B cell (primary cell): ENCODE results near the gene RPL37A. TPM values are rescaled to one million over a fixed set of nuclear protein-coding genes. Genes with fewer than 3 reads are reported as not detected.

ENCODE experiments used
- ATAC-seq: fragments of 200-7000 bp; cut with Tn5 transposase; one replicate; pipeline ENCODE4 v1.10.0; 2021; ENCODE audit warnings: low read depth, mild to moderate bottlenecking, moderate number of reproducible peaks, moderate library complexity
- CTCF ChIA-PET: fragments of 350-600 bp; sonication (Branson Sonifier 250); formaldehyde crosslinking; loops from one replicate; lab custom pipeline; 2021; ENCODE audit warnings: antibody characterized with exemption, inconsistent platforms; lab: Charles Lee
- POLR2A ChIA-PET: fragments of 350-600 bp; sonication (Branson Sonifier 250); formaldehyde crosslinking; loops from one replicate; lab custom pipeline; 2021; ENCODE audit warnings: antibody characterized with exemption; lab: Charles Lee
- DNase-seq: peaks from one replicate; pipeline ENCODE4 v3.0.0; 2013
- H2AFZ ChIP-seq: 2 replicates; pipeline ENCODE4 v1.6.1; 2012; ENCODE audit warnings: mild to moderate bottlenecking, low read depth, low read length; ENCODE audit not compliant: insufficient read depth, poor library complexity, severe bottlenecking
- H3K27ac ChIP-seq, 2 donors: 1 replicate in 1 of 2; 2 replicates in 1 of 2; pipeline ENCODE4 v1.5.1; 2012 to 2013; ENCODE audit warnings: low read length in 2 of 2, mild to moderate bottlenecking in 2 of 2, moderate library complexity in 1 of 2
- H3K27me3 ChIP-seq, 4 experiments: fragments of 200-600 bp in 1 of 4; sonication (generic) in 1 of 4; replicated peaks in 1 of 4; 1 replicate in 2 of 4; 2 replicates in 2 of 4; pipeline versions ENCODE4 v1.6.1 to v1.7.0; 2013 to 2016; ENCODE audit warnings: low read length in 3 of 4, mild to moderate bottlenecking in 2 of 4, mixed read lengths in 1 of 4, moderate library complexity in 1 of 4; ENCODE audit not compliant: insufficient read depth in 4 of 4, control insufficient read depth in 3 of 4; ENCODE audit errors: control extremely low read depth in 1 of 4
- H3K36me3 ChIP-seq, 2 experiments: replicated peaks in 1 of 2; 1 replicate in 1 of 2; 2 replicates in 1 of 2; pipeline versions ENCODE4 v1.6.1 to v1.7.1; 2013; ENCODE audit warnings: low read length in 1 of 2; ENCODE audit not compliant: insufficient read depth in 2 of 2, control insufficient read depth in 1 of 2; ENCODE audit errors: control extremely low read depth in 1 of 2, extremely low read depth in 1 of 2
- H3K4me1 ChIP-seq, 2 donors: fragments of 200-600 bp in 1 of 2; sonication (generic) in 1 of 2; 1 replicate in 1 of 2; 2 replicates in 1 of 2; pipeline versions ENCODE4 v1.5.1 to v1.6.1; 2013 to 2017; ENCODE audit warnings: low read length in 2 of 2; ENCODE audit not compliant: control insufficient read depth in 2 of 2, insufficient read depth in 2 of 2
- H3K4me2 ChIP-seq: replicated peaks from 2 replicates; pipeline ENCODE3; 2012; ENCODE audit warnings: mild to moderate bottlenecking, low read depth, low read length; ENCODE audit not compliant: poor library complexity, severe bottlenecking
- H3K4me3 ChIP-seq, 5 experiments: fragments of 200-600 bp in 1 of 5; sonication (generic) in 1 of 5; 1 replicate in 3 of 5; 2 replicates in 2 of 5; pipeline versions ENCODE4 v1.5.1 to v1.7.0; 2011 to 2016; ENCODE audit warnings: low read length in 4 of 5, mild to moderate bottlenecking in 4 of 5, low read depth in 2 of 5, control low read depth in 1 of 5, moderate library complexity in 1 of 5; ENCODE audit not compliant: insufficient read depth in 1 of 5; ENCODE audit errors: control extremely low read depth in 1 of 5, extremely low read depth in 1 of 5
- H3K79me2 ChIP-seq: fragments of 200-600 bp; sonication (generic); one replicate; pipeline ENCODE4 v1.6.0; 2016; ENCODE audit warnings: low read length; ENCODE audit not compliant: control insufficient read depth, insufficient read depth
- H3K9ac ChIP-seq: fragments of 200-600 bp; sonication (generic); 2 replicates; pipeline ENCODE4 v1.6.1; 2017; ENCODE audit warnings: mild to moderate bottlenecking, low read length, moderate library complexity
- H3K9me3 ChIP-seq, 3 donors: one replicate each; pipeline versions ENCODE4 v1.6.1 to v1.7.1; 2013; ENCODE audit warnings: low read length in 2 of 3; ENCODE audit not compliant: control insufficient read depth in 2 of 3, insufficient read depth in 1 of 3; ENCODE audit errors: control extremely low read depth in 1 of 3
- H4K20me1 ChIP-seq: 2 replicates; pipeline ENCODE4 v1.6.0; 2012; ENCODE audit warnings: mild to moderate bottlenecking, low read length; ENCODE audit not compliant: insufficient read depth, control insufficient read depth, poor library complexity, severe bottlenecking
- H3K27ac Mint-ChIP-seq: one replicate; pipeline ENCODE4 v1.8.0; 2021; ENCODE audit warnings: mixed read lengths
- H3K27me3 Mint-ChIP-seq: one replicate; pipeline ENCODE4 v1.8.0; 2021; ENCODE audit warnings: mixed read lengths
- H3K4me1 Mint-ChIP-seq: one replicate; pipeline ENCODE4 v1.8.0; 2021; ENCODE audit warnings: mixed read lengths
- H3K4me3 Mint-ChIP-seq: one replicate; pipeline ENCODE4 v1.8.0; 2021; ENCODE audit warnings: mixed read lengths
- H3K9me3 Mint-ChIP-seq: one replicate; pipeline ENCODE4 v1.8.0; 2022; ENCODE audit warnings: mixed read lengths; ENCODE audit not compliant: insufficient read depth
- EZH2 ChIP-seq: IDR thresholded peaks from 2 replicates; pipeline ENCODE4 v1.6.1; 2012; ENCODE audit warnings: borderline replicate concordance, low read depth, mild to moderate bottlenecking, moderate library complexity, low read length; ENCODE audit not compliant: insufficient read depth, poor library complexity, severe bottlenecking
- WGBS: methylation state at CpG from one replicate; pipeline ENCODE4 v1.1.5; 2013; ENCODE audit warnings: missing lambda C conversion rate; ENCODE audit not compliant: insufficient coverage; 5-methylcytosine and 5-hydroxymethylcytosine counted together
- intact Hi-C: fragments of 100-400 bp; cut with micrococcal nuclease; formaldehyde crosslinking; loops from one replicate; pipeline ENCODE4 v1.10.0; 2022
- polyA plus RNA-seq: library from polyadenylated mRNA; depleted of rRNA; stranded (reverse); fragments of >200 nt; gene quantifications from 2 replicates; pipeline ENCODE4 v1.2.3, GENCODE V29; 2012
- total RNA-seq, 2 donors: library from RNA; stranded (reverse); fragments of 120-200 nt in 1 of 2; gene quantifications; 1 replicate in 1 of 2; 2 replicates in 1 of 2; pipeline versions ENCODE4 v1.2.3 to v1.2.4, GENCODE V29; 2013 to 2022
- TF ChIP-seq, protein P1 (sequence below): fragments of 200-600 bp; IDR thresholded peaks from one replicate; pipeline ENCODE4 v1.8.0; 2022; ENCODE audit warnings: antibody characterized with exemption, mild to moderate bottlenecking

Gene RPL37A
- total and polyA plus RNA-seq, 2 donors (not counting 1 experiment from before 2014, with no cell fraction given) = 1,571 to 3,456 TPM

DNA sequence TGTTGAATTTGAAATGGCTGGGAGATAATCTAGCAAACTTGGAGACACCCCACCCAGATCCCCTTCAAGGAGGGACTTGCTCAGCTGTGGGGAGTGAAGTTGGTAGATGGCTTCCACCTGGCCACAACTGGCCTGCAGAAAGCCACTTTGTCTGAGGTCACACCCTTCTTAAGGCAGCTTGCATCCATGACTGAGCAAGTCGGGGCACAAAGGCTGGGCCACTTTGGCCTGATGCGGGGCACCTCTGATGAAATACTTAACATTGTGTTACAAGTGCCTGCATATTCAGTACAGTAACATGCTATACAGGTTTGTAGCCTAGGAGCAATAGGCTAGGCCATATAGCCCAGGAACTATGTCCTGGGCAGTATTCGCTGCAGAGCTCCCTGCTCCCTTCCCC lies 13.4 kb upstream of the RPL37A start:
- Histone ChIP-seq H3K4me1 (no peaks in the 10 kb centered on the region), H3K36me3 (peaks cover 0 to 16% of the 10 kb centered on the region in 2 experiments), H3K79me2 (no peaks in the 10 kb centered on the region), H3K4me3 (no peak overlapping the region), H3K9me3 (no peaks in the 10 kb centered on the region), H3K9ac (no peak overlapping the region), H4K20me1 (no peaks in the 10 kb centered on the region), H3K27me3 (no peaks in the 10 kb centered on the region), H2AFZ (no peak overlapping the region), H3K4me2 (no peak overlapping the region), H3K27ac (no peak overlapping the region)
- no peak for DNase-seq
- TF ChIP-seq EZH2 = no peak
- TF ChIP-seq, protein P1, sequence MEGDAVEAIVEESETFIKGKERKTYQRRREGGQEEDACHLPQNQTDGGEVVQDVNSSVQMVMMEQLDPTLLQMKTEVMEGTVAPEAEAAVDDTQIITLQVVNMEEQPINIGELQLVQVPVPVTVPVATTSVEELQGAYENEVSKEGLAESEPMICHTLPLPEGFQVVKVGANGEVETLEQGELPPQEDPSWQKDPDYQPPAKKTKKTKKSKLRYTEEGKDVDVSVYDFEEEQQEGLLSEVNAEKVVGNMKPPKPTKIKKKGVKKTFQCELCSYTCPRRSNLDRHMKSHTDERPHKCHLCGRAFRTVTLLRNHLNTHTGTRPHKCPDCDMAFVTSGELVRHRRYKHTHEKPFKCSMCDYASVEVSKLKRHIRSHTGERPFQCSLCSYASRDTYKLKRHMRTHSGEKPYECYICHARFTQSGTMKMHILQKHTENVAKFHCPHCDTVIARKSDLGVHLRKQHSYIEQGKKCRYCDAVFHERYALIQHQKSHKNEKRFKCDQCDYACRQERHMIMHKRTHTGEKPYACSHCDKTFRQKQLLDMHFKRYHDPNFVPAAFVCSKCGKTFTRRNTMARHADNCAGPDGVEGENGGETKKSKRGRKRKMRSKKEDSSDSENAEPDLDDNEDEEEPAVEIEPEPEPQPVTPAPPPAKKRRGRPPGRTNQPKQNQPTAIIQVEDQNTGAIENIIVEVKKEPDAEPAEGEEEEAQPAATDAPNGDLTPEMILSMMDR = no peak
- H3K4me1 Mint-ChIP-seq = peaks cover 3% of the 10 kb centered on the region
- ATAC-seq = no peak
- H3K27ac Mint-ChIP-seq = no peak overlapping the region
- H3K4me3 Mint-ChIP-seq = no peak overlapping the region
- CTCF ChIA-PET = no interaction called here
- no peaks in the 10 kb centered on the region for H3K9me3 Mint-ChIP-seq
- intact Hi-C loops = no loop called here
- H3K27me3 Mint-ChIP-seq = no peaks in the 10 kb centered on the region
- 80% methylated on average over 2 of the region's 3 CpGs for WGBS
- POLR2A ChIA-PET = no interaction called here

DNA sequence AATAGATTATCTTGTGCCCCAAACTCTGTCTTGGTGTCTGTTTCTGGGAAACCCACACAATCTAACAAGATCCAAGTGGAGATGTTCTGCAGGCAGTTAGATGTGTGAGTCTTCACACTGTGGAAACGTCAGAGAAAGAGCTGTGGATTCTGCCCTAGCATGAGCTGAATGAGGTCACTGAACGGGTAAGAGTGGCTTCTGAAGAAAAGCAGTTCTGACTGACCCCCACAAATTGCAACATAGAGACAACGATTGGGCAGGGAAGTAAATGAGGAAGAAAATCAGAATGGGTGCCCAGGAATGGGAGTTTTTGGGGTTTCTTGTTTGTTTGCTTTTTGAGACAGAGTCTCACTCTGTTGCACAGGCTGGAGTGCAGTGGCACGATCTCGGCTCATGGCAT lies 12.9 kb upstream of the RPL37A start:
- H3K4me3 Mint-ChIP-seq = no peak overlapping the region
- Histone ChIP-seq H3K9me3 (no peaks in the 10 kb centered on the region), H3K4me3 (no peak overlapping the region), H4K20me1 (no peaks in the 10 kb centered on the region), H2AFZ (no peak overlapping the region), H3K36me3 (peaks cover 0 to 16% of the 10 kb centered on the region in 2 experiments), H3K4me2 (no peak overlapping the region), H3K27ac (no peak overlapping the region), H3K4me1 (no peaks in the 10 kb centered on the region), H3K27me3 (no peaks in the 10 kb centered on the region), H3K79me2 (no peaks in the 10 kb centered on the region), H3K9ac (no peak overlapping the region)
- POLR2A ChIA-PET = no interaction called here
- TF ChIP-seq, protein P1 = no peak
- no peaks in the 10 kb centered on the region for H3K27me3 Mint-ChIP-seq
- CTCF ChIA-PET = no interaction called here
- no peak for ATAC-seq
- H3K27ac Mint-ChIP-seq = no peak overlapping the region
- H3K4me1 Mint-ChIP-seq = peaks cover 3% of the 10 kb centered on the region
- H3K9me3 Mint-ChIP-seq = no peaks in the 10 kb centered on the region
- no peak for DNase-seq
- intact Hi-C loops = no loop called here
- 50% methylated on average over 2 of the region's 5 CpGs for WGBS
